NCI-H2081 treated with DMSO at 0.1 percent for 48 hours (cell line): Measurements from ENCODE around the gene CRISPLD2.
"Not testable (repeated sequence)": the region's sequence is repeated elsewhere in the genome, so short reads cannot be mapped to it uniquely, and the experiment has no call there.

Source experiments
- DNase-seq: peaks from one replicate; lab custom pipeline; 2025; lab: John Stamatoyannopoulos, UW

The CRISPLD2 gene

GRCh38 chr16:84822990-84823389, 3.2 kb downstream of the CRISPLD2 start:
- DNase-seq, result no peak

- no peak for DNase-seq
These were observed 3.7 kb downstream of the CRISPLD2 start for GRCh38 chr16:84823484-84823883.

GRCh38 chr16:84823926-84824325, 4.1 kb downstream of the CRISPLD2 start:
- no peak for DNase-seq

- DNase-seq, result no peak
These were observed 6.2 kb downstream of the CRISPLD2 start for GRCh38 chr16:84825896-84826557.

GRCh38 chr16:84826558-84826941, 6.8 kb downstream of the CRISPLD2 start:
- no peak for DNase-seq

GRCh38 chr16:84827131-84827574, 7.4 kb downstream of the CRISPLD2 start:
- no peak for DNase-seq

GRCh38 chr16:84827897-84828296, 8.1 kb downstream of the CRISPLD2 start:
- no peak for DNase-seq

GRCh38 chr16:84828322-84828721, 8.5 kb downstream of the CRISPLD2 start:
- DNase-seq, result no peak

GRCh38 chr16:84829168-84829965, 9.6 kb downstream of the CRISPLD2 start:
- DNase-seq, result no peak

- no peak for DNase-seq
These were observed 11.1 kb downstream of the CRISPLD2 start for GRCh38 chr16:84830765-84831384.

- not testable (repeated sequence) for DNase-seq
These were observed 11.9 kb downstream of the CRISPLD2 start for GRCh38 chr16:84831728-84832127.

- DNase-seq, result no peak
These were observed 12.8 kb downstream of the CRISPLD2 start for GRCh38 chr16:84832488-84833143.

GRCh38 chr16:84833144-84833500, 13.3 kb downstream of the CRISPLD2 start:
- DNase-seq, result no peak

- no peak for DNase-seq
These were observed 14.0 kb downstream of the CRISPLD2 start for GRCh38 chr16:84833542-84834402.

- DNase-seq, result no peak
These were observed 14.6 kb downstream of the CRISPLD2 start for GRCh38 chr16:84834403-84834772.

- no peak for DNase-seq
These were observed 16.5 kb downstream of the CRISPLD2 start for GRCh38 chr16:84836234-84836647.

GRCh38 chr16:84836967-84837366, 17.2 kb downstream of the CRISPLD2 start:
- no peak for DNase-seq

- no peak for DNase-seq
These were observed 18.7 kb downstream of the CRISPLD2 start for GRCh38 chr16:84838383-84838948.

- no peak for DNase-seq
These were observed 19.3 kb downstream of the CRISPLD2 start for GRCh38 chr16:84839054-84839453.

- no peak for DNase-seq
These were observed 20.2 kb downstream of the CRISPLD2 start for GRCh38 chr16:84839956-84840355.
